Stimulated activated naive CD4-positive, alpha-beta T cell treated with Interleukin-2 at 50 U/mL for 16 hours (primary cell): Measurements from ENCODE around the gene CHAF1B.
"Not testable (repeated sequence)": the region's sequence is repeated elsewhere in the genome, so short reads cannot be mapped to it uniquely, and the experiment has no call there.

Source experiments
- DNase-seq: peaks from one replicate; lab custom pipeline; 2025; lab: John Stamatoyannopoulos, UW

The CHAF1B gene

GRCh38 chr21:36388835-36389234, 3.6 kb downstream of the CHAF1B start:
- no peak for DNase-seq

DNA sequence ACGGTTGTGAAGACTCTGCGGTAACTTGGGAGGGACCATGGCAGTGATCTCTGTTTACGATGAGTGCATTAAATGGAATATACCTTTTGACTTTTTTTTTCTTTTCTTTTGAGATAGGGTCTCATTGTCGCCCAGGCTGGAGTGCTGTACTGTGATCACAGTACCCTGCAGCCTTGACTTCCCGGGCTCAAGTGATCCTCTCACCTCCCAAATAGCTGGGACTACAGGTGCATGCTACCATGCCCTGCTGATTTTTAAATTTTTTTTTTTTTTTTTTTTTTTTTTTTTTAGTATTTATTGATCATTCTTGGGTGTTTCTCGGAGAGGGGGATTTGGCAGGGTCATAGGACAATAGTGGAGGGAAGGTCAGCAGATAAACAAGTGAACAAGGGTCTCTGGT, 6.5 kb downstream of the CHAF1B start:
- not testable (repeated sequence) for DNase-seq

- no peak for DNase-seq
Observed at GRCh38 chr21:36395353-36396111, 10.3 kb downstream of the CHAF1B start.

- DNase-seq = no peak
Observed at GRCh38 chr21:36396325-36396724, 11.1 kb downstream of the CHAF1B start.

DNA sequence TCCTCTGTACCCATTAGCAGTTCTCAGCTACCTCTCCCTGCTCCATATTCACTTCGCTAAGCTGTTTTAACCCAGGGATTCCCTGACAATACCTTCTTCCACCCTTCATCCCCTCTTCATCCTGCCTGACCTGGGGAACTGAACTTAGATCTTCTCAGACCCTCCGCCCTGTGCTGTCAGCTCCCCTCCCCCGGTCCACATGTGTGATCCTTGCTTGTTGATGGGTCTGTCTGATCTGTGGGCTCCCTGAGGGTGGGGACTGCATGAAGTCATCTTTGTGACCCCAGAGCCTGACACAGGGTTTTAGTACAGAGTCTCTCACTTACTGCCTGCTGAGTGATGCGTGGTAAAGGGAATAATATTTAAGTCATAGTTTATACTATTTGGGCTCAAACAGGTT, 11.8 kb downstream of the CHAF1B start:
- no peak for DNase-seq

GRCh38 chr21:36397606-36398005, 12.4 kb downstream of the CHAF1B start:
- no peak for DNase-seq

DNA sequence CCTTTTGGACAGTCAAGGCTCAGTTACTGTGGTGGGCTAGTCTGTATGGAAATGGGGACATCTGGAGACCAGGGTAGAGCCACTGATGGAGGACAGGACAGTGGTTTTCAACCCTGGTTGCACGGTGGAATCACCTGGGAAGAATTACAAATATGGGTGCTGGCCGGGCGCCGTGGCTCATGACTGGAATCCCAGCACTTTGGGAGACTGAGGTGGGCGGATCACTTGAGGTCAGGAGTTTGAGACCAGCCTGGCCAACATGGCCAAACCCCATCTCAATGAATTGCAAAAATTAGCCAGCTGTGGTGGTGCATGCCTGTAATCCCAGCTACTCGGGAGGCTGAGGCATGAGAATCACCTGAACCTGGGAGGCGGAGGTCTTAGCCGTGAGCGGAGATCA, 14.5 kb downstream of the CHAF1B start:
- DNase-seq = not testable (repeated sequence)

GRCh38 chr21:36400719-36401118, 15.5 kb downstream of the CHAF1B start:
- DNase-seq = no peak

GRCh38 chr21:36402339-36402738, 17.1 kb downstream of the CHAF1B start:
- DNase-seq = no peak

GRCh38 chr21:36403713-36404112, 18.5 kb downstream of the CHAF1B start:
- DNase-seq = no peak

DNA sequence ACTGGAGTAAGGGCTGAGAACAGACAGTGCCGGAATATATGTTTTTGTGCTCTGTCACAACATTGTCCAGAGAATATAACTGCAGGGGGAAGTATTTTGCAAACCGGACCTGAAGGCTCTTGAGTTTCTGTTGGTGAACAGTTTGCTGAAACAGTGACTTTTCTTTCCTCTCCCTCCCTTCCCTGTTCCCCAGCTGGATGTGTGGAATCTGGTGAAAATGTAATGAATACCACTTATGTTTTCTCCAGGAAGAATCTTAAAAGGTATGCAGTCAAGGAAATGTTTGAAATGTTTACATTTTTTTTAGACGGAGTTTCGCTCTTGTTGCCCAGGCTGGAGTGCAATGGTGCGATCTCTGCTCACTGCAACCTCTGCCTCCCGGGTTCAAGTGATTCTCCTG, 23.4 kb downstream of the CHAF1B start:
- DNase-seq = no peak

GRCh38 chr21:36411301-36411700, 26.1 kb downstream of the CHAF1B start:
- no peak for DNase-seq

- DNase-seq = no peak
Observed at GRCh38 chr21:36412916-36413315, 27.7 kb downstream of the CHAF1B start.

DNA sequence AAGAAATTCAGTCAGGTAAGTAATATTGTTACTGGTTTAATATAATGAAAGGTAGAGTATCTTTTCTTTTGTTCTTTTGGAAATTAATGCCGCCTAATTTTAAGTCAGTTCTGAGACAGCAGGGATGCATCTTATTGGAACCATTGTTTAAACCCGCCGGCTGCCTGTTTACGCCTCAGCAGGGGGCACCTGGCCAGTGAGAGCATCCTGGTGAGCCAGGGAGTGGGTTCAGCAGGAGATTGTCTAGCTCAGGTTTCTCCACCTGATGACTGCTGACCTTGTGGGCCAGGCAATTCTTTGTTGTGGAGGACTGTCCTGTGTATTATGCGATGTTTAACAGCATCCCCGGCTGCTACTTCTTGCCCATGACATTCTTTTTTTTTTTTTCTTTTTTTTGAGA, 30.2 kb downstream of the CHAF1B start:
- DNase-seq = no peak

- no peak for DNase-seq
Observed at GRCh38 chr21:36419241-36419640, 34.0 kb downstream of the CHAF1B start.

- DNase-seq = no peak
Observed at GRCh38 chr21:36419996-36420395, 34.8 kb downstream of the CHAF1B start.

DNA sequence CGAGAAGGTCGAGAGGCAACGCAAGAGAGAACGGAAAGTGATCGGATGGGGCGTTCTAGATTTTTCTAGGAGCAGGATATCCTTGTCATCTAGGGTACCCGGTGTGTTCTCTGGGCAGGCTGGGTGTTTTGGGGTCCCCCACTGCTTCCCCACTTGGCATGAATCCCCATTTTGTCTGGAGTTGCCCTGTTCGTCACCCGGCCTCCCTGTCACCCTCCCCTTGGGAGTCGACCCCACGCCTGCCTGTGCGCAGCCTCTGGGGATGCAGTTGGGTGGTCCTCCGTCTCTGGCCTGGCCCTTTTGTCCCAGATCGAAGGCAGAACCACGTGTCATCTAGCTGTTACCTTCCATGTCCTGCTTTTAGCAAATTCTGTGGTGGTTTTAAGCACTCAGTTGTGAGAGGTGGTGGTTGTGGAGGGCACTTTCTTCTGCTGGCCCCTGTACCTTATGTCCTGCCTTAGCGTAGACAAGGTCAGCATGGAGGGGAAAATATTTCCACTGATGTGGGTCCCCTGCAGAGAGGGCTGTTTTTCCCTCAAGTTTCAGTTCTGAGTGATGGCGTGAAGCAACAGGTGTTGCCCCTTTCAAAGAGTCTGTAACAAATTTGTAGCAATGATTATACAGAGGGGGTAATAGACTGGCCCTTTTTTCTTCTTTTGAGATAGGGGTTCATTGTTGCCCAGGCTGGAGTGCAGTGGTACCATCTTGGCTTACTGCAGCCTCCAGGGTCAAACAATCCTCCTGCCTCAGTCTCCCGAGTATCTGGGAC, 35.6 kb downstream of the CHAF1B start:
- DNase-seq = no peak

GRCh38 chr21:36422279-36423098, 37.3 kb downstream of the CHAF1B start:
- no peak for DNase-seq

GRCh38 chr21:36423771-36424433, 38.7 kb downstream of the CHAF1B start:
- no peak for DNase-seq

DNA sequence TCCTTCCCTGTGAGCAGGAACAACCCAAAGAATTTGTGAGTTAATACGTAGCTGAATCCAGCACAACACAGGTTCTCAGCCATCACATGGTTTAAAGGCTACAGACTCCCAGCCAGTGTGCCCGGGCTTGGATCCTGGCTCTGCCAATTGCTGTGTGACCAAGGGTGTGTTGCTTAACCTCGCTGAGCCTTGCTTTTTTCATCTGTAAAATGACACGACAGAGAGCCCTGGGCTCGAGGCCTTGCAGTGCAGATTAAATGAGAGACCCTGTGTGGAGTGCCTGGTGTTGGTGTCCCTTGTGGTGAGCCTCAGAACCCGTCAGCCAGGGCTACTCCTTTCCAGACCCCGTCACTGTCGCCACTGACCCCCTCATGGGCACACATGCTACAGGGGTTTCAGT, 39.4 kb downstream of the CHAF1B start:
- DNase-seq = no peak

DNA sequence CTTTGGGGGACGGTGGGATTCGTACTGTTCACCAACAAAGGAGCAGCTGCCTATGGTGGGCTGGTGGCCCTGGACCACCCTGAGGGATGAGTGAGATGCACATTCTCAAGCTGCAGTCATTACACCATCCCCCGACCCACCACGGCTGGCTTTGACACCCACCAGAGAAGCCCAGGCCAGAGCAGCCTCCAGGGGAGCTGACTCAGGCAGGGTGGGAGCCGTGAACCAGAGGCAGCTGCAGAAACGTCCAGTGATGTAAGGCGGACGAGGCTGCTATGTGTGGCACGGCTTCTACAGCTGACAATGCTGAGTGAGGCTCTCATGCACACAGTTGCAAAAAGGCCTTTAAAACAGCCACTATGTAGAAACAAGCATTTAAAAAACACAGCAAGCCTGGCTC, 40.1 kb downstream of the CHAF1B start:
- no peak for DNase-seq

- no peak for DNase-seq
Observed at GRCh38 chr21:36427502-36427901, 42.3 kb downstream of the CHAF1B start.
